HG02870 (cell line): ENCODE results near the gene SUFU.
A peak's percentile ranks its signal among the peaks of the same experiment; 100 is the strongest.
"Not testable (repeated sequence)": the region's sequence is repeated elsewhere in the genome, so short reads cannot be mapped to it uniquely, and the experiment has no call there.

Source experiments
- ATAC-seq: cut with Tn5 transposase; IDR thresholded peaks from one replicate; pipeline ENCODE4 v1.9.1; 2021; ENCODE audit warnings: mild to moderate bottlenecking, moderate library complexity; ENCODE audit not compliant: unreplicated experiment

Gene SUFU

GRCh38 chr10:102648889-102649796 lies 145.4 kb downstream of the SUFU start:
- no peak for ATAC-seq

GRCh38 chr10:102649797-102650654 lies 146.3 kb downstream of the SUFU start:
- ATAC-seq: no peak

- no peak for ATAC-seq
Observed at GRCh38 chr10:102650655-102651454, 147.1 kb downstream of the SUFU start.

- no peak for ATAC-seq
Observed at GRCh38 chr10:102651455-102652169, 147.8 kb downstream of the SUFU start.

GRCh38 chr10:102652170-102652916 lies 148.6 kb downstream of the SUFU start:
- peak; percentile 55 for ATAC-seq

GRCh38 chr10:102653060-102653459 lies 149.3 kb downstream of the SUFU start:
- no peak for ATAC-seq

- no peak for ATAC-seq
Observed at GRCh38 chr10:102654566-102654965, 150.8 kb downstream of the SUFU start.

GRCh38 chr10:102654969-102655368 lies 151.2 kb downstream of the SUFU start:
- no peak for ATAC-seq

GRCh38 chr10:102656026-102656425 lies 152.3 kb downstream of the SUFU start:
- no peak for ATAC-seq

- ATAC-seq: no peak
Observed at GRCh38 chr10:102656791-102657371, 153.1 kb downstream of the SUFU start.

GRCh38 chr10:102657451-102657850 lies 153.7 kb downstream of the SUFU start:
- no peak for ATAC-seq

- no peak for ATAC-seq
Observed at GRCh38 chr10:102657984-102658724, 154.4 kb downstream of the SUFU start.

GRCh38 chr10:102658802-102659201 lies 155.0 kb downstream of the SUFU start:
- ATAC-seq: no peak

- peak; percentile 81 for ATAC-seq
Observed at GRCh38 chr10:102660888-102661657, 157.3 kb downstream of the SUFU start.

GRCh38 chr10:102661658-102662028 lies 157.9 kb downstream of the SUFU start:
- ATAC-seq: peak; percentile 17

GRCh38 chr10:102665904-102666509 lies 162.2 kb downstream of the SUFU start:
- ATAC-seq: no peak

- ATAC-seq: not testable (repeated sequence)
Observed at GRCh38 chr10:102667411-102667810, 163.6 kb downstream of the SUFU start.
